Suprapubic skin (tissue), 3 donors: ENCODE measurements around the gene SHISA7.

Source experiments
- EP300 ChIP-seq: sonication (generic); formaldehyde crosslinking; IDR thresholded peaks from one replicate; pipeline ENCODE4 v1.6.1; 2017; ENCODE audit warnings: antibody characterized with exemption
- TF ChIP-seq, protein P1 (sequence below), 2 donors: fragments of 200-600 bp in 1 of 2; fragments of 450-650 bp in 1 of 2; sonication (generic) in 1 of 2; IDR thresholded peaks; one replicate each; pipeline ENCODE4 v1.5.1; 2016 to 2019; ENCODE audit warnings: antibody characterized with exemption in 2 of 2, mild to moderate bottlenecking in 1 of 2, moderate library complexity in 1 of 2

DNA sequence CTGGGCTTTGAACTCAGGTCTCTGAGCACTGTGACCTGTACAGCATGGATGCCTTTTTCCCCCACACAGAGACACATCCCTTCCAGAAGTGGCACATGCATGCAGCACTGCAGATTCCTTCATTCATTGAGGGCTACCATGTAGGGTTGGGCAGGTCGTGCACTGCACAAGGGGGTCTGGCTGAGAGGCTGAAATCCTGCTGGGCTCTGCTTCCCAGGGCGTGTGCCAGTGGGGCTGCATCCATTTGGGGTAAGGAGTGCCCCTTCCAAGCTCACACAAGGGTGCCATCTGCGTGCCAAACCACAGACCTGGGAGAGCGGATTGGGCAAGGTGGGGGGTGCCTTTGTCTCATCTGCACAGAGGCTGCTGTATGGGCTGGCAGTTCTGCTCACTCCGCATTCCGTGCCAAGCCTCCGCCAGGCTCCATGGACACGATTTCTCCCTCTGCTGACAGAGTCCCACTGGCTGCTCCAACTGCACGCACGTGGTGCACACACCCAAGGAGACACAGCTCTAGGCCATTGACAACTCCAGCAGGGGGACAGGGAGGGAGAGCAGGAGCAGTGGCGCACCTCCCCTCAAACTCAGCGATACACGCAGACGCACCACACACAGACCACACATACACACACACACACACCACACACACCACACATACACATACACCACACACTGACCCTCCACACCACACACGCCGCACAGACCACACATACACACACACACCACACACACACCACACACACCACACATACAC, 4.5 kb upstream of the SHISA7 start:
- TF ChIP-seq, protein P1, sequence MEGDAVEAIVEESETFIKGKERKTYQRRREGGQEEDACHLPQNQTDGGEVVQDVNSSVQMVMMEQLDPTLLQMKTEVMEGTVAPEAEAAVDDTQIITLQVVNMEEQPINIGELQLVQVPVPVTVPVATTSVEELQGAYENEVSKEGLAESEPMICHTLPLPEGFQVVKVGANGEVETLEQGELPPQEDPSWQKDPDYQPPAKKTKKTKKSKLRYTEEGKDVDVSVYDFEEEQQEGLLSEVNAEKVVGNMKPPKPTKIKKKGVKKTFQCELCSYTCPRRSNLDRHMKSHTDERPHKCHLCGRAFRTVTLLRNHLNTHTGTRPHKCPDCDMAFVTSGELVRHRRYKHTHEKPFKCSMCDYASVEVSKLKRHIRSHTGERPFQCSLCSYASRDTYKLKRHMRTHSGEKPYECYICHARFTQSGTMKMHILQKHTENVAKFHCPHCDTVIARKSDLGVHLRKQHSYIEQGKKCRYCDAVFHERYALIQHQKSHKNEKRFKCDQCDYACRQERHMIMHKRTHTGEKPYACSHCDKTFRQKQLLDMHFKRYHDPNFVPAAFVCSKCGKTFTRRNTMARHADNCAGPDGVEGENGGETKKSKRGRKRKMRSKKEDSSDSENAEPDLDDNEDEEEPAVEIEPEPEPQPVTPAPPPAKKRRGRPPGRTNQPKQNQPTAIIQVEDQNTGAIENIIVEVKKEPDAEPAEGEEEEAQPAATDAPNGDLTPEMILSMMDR (IDR thresholded peaks at IDR 0.05) = no peak
- TF ChIP-seq EP300 = no peak
